ENCODE data around the gene CEP192.

The CEP192 gene

GRCh38 chr18:13125191-13125590 is 134.0 kb downstream of the CEP192 start:
- no peak for TF ChIP-seq CTCF (IDR thresholded peaks at IDR 0.05; ENCODE audit: control extremely low read depth, extremely low read depth, low read depth, missing control alignments)
- CTCF ChIA-PET: interaction anchor here (1.0 to 3.0 kb wide), 5 partner anchors 12 to 59 kb away, joined by 3 to 12 read pairs (median 4); no protein-coding TSS in a partner anchor
- POLR2A ChIA-PET: no interaction called here
- DNase-seq (ENCODE audit: extremely low spot score): no peak

- ChIA-PET POLR2A (no interaction called here), CTCF (interaction anchor here (1.6 to 2.3 kb wide), 2 partner anchors 10 to 33 kb away, joined by 5 to 10 read pairs; no protein-coding TSS in a partner anchor)
- no peak for DNase-seq (ENCODE audit: extremely low spot score)
- no peak for TF ChIP-seq CTCF (IDR thresholded peaks at IDR 0.05; ENCODE audit: control extremely low read depth, extremely low read depth, low read depth, missing control alignments)
Measured at GRCh38 chr18:13126966-13127598, 135.9 kb downstream of the CEP192 start.

- no peak for TF ChIP-seq CTCF (IDR thresholded peaks at IDR 0.05; ENCODE audit: control extremely low read depth, extremely low read depth, low read depth, missing control alignments)
- ChIA-PET POLR2A (no interaction called here), CTCF (interaction anchor here (1.0 kb wide), 1 partner anchor 10 kb away, joined by 5 read pairs; no protein-coding TSS in a partner anchor)
- no peak for DNase-seq (ENCODE audit: extremely low spot score)
Measured at GRCh38 chr18:13131283-13131682, 140.1 kb downstream of the CEP192 start.

- DNase-seq (ENCODE audit: extremely low spot score): no peak
- TF ChIP-seq CTCF (IDR thresholded peaks at IDR 0.05; ENCODE audit: control extremely low read depth, extremely low read depth, low read depth, missing control alignments): no peak
- POLR2A ChIA-PET: no interaction called here
- CTCF ChIA-PET: interaction anchor here (0.9 to 2.5 kb wide), 2 partner anchors 18 to 25 kb away, joined by 3 to 10 read pairs; no protein-coding TSS in a partner anchor
Measured at GRCh38 chr18:13134551-13135401, 143.6 kb downstream of the CEP192 start.

GRCh38 chr18:13136056-13136903 is 145.1 kb downstream of the CEP192 start:
- no peak for TF ChIP-seq CTCF (IDR thresholded peaks at IDR 0.05; ENCODE audit: control extremely low read depth, extremely low read depth, low read depth, missing control alignments)
- POLR2A ChIA-PET: no interaction called here
- CTCF ChIA-PET: interaction anchor here (1.0 kb wide), 1 partner anchor 11 kb away, joined by 3 read pairs; no protein-coding TSS in a partner anchor
- peak; percentile 56 for DNase-seq (ENCODE audit: extremely low spot score)
